Ishikawa (cell line): ENCODE results near the gene IMPA2.
A peak's percentile ranks its signal among the peaks of the same experiment; 100 is the strongest.

Experiments
- CEBPB ChIP-seq: IDR thresholded peaks from 2 replicates; pipeline ENCODE4 v1.6.1; 2012
- CREB1 ChIP-seq: IDR thresholded peaks from 2 replicates; pipeline ENCODE4 v1.6.1; 2012; ENCODE audit warnings: low read depth
- EGR1 ChIP-seq: IDR thresholded peaks from 2 replicates; pipeline ENCODE4 v1.6.1; 2012
- EP300 ChIP-seq: IDR thresholded peaks from 2 replicates; pipeline ENCODE4 v1.6.1; 2012; ENCODE audit warnings: borderline replicate concordance
- FOXM1 ChIP-seq: IDR thresholded peaks from 2 replicates; pipeline ENCODE4 v1.6.1; 2012; ENCODE audit warnings: low read depth, borderline replicate concordance
- NFIC ChIP-seq: IDR thresholded peaks from 2 replicates; pipeline ENCODE4 v1.6.1; 2012
- RAD21 ChIP-seq: IDR thresholded peaks from 2 replicates; pipeline ENCODE4 v1.6.1; 2012; ENCODE audit warnings: low read depth
- TAF1 ChIP-seq: IDR thresholded peaks from 2 replicates; pipeline ENCODE4 v1.6.1; 2012; ENCODE audit warnings: low read depth, mild to moderate bottlenecking
- TCF12 ChIP-seq: IDR thresholded peaks from 2 replicates; pipeline ENCODE4 v1.6.1; 2012; ENCODE audit warnings: low read depth
- TEAD4 ChIP-seq: IDR thresholded peaks from 2 replicates; pipeline ENCODE4 v1.6.1; 2012
- YY1 ChIP-seq: IDR thresholded peaks from 2 replicates; pipeline ENCODE4 v1.6.1; 2012; ENCODE audit warnings: low read depth
- ZBTB7A ChIP-seq: IDR thresholded peaks from 2 replicates; pipeline ENCODE4 v1.6.1; 2012; ENCODE audit warnings: low read depth
- TF ChIP-seq, protein P1 (sequence below): IDR thresholded peaks from 2 replicates; pipeline ENCODE4 v1.6.1; 2012
- TF ChIP-seq, protein P2 (sequence below): IDR thresholded peaks from 2 replicates; pipeline ENCODE4 v1.6.1; 2012
- TF ChIP-seq, protein P3 (sequence below): IDR thresholded peaks from 2 replicates; pipeline ENCODE4 v1.6.1; 2012; ENCODE audit warnings: low read depth, mild to moderate bottlenecking

IMPA2 gene

DNA sequence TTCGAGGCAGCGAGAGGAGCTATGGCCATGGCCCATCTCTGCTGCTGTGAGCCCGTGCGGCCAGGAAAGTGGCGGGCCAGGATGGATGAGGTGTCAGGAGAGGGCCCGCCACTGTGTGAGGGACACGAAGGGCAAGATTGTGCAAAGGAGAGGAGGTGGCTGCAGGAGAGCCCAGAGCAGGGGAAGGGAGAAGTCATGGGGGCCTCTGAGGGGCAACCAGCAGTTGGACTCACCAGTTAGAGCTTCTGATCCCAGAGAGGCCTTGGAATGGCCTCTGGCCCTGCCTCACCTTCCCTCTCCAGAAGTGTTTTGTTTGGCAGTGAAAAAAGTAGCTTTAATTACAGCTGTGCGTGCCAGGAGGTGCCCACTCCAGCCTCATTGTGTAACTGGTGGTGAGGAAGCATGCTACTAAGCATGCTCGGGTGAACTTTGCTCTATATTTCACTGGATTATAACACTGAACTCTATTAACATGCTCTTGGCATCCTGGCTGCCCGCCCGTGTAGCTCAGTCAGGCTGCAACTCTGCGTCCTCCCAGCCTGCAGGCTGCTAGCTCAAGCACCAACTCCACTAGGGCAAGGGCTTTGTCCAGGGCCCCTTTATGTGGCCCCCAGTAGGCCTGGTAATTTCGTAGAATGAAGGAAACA lies 34.2 kb downstream of the IMPA2 start:
- TF ChIP-seq CEBPB, result peak; percentile 82
- TF ChIP-seq, protein P1, sequence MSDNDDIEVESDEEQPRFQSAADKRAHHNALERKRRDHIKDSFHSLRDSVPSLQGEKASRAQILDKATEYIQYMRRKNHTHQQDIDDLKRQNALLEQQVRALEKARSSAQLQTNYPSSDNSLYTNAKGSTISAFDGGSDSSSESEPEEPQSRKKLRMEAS, result no peak; the same call in 1 of the 2 replicates
- TF ChIP-seq RAD21, result no peak; the same call in 1 of the 2 replicates
- TF ChIP-seq TEAD4, result peak; percentile 39; the same call in 1 of the 2 replicates
- TF ChIP-seq ZBTB7A, result no peak
- TF ChIP-seq, protein P2, sequence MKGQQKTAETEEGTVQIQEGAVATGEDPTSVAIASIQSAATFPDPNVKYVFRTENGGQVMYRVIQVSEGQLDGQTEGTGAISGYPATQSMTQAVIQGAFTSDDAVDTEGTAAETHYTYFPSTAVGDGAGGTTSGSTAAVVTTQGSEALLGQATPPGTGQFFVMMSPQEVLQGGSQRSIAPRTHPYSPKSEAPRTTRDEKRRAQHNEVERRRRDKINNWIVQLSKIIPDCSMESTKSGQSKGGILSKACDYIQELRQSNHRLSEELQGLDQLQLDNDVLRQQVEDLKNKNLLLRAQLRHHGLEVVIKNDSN, result no peak
- TF ChIP-seq CREB1, result no peak
- TF ChIP-seq TCF12, result peak; percentile 49; the same call in 1 of the 2 replicates
- no peak for TF ChIP-seq YY1
- peak; percentile 71; the same call in 1 of the 2 replicates for TF ChIP-seq EP300
- TF ChIP-seq, protein P3, sequence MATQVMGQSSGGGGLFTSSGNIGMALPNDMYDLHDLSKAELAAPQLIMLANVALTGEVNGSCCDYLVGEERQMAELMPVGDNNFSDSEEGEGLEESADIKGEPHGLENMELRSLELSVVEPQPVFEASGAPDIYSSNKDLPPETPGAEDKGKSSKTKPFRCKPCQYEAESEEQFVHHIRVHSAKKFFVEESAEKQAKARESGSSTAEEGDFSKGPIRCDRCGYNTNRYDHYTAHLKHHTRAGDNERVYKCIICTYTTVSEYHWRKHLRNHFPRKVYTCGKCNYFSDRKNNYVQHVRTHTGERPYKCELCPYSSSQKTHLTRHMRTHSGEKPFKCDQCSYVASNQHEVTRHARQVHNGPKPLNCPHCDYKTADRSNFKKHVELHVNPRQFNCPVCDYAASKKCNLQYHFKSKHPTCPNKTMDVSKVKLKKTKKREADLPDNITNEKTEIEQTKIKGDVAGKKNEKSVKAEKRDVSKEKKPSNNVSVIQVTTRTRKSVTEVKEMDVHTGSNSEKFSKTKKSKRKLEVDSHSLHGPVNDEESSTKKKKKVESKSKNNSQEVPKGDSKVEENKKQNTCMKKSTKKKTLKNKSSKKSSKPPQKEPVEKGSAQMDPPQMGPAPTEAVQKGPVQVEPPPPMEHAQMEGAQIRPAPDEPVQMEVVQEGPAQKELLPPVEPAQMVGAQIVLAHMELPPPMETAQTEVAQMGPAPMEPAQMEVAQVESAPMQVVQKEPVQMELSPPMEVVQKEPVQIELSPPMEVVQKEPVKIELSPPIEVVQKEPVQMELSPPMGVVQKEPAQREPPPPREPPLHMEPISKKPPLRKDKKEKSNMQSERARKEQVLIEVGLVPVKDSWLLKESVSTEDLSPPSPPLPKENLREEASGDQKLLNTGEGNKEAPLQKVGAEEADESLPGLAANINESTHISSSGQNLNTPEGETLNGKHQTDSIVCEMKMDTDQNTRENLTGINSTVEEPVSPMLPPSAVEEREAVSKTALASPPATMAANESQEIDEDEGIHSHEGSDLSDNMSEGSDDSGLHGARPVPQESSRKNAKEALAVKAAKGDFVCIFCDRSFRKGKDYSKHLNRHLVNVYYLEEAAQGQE, result no peak
- no peak for TF ChIP-seq FOXM1
- no peak for TF ChIP-seq EGR1
- TF ChIP-seq TAF1, result no peak
- peak; percentile 94 for TF ChIP-seq NFIC

DNA sequence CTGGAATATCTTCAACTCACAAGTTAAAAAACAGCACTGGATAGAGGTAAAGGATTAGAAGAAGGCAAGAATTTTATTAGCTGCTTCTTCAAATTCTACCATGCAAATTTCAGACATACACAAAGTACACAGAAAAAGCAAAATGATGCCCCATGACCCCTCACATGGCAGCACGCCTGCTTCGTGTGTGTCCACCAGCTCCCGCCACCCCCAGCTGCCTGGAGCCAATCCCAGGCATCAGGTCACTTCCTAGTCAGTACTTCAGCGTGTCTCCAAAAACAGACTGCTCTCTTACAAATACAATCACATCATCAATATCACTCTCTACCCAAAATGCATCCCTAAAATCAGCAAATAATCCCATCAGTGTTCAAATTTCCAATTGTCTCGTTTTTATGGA lies 35.8 kb downstream of the IMPA2 start:
- TF ChIP-seq CEBPB, result no peak
- TF ChIP-seq, protein P2, result no peak
- no peak for TF ChIP-seq EP300
- no peak for TF ChIP-seq FOXM1
- TF ChIP-seq, protein P1, result no peak
- TF ChIP-seq TAF1, result no peak
- TF ChIP-seq RAD21, result no peak
- no peak for TF ChIP-seq EGR1
- TF ChIP-seq CREB1, result no peak
- no peak for TF ChIP-seq ZBTB7A
- no peak for TF ChIP-seq YY1
- no peak for TF ChIP-seq TCF12
- no peak for TF ChIP-seq NFIC
- no peak for TF ChIP-seq TEAD4
- TF ChIP-seq, protein P3, result no peak

DNA sequence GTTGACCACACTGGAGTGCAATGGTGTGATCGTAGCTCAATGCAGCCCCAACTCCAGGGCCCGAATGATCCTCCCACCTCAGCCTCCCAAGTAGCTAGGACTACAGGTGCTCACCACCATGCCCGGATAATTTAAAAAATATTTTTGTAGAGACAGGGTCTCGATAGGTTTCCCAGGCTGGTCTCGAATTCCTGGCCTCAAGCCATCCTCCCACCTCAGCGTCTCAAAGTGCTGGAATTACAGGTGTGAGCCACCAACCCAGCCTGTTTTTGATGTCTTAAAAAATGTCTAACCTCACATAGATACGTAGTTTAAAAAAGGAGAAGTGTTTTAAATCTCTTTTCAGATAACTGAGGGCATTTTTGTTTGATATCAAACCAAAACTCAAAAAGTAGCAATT lies 37.6 kb downstream of the IMPA2 start:
- TF ChIP-seq TCF12, result no peak
- TF ChIP-seq EGR1, result no peak
- TF ChIP-seq, protein P2, result no peak
- no peak for TF ChIP-seq RAD21
- TF ChIP-seq NFIC, result no peak
- TF ChIP-seq CEBPB, result no peak
- TF ChIP-seq, protein P3, result no peak
- TF ChIP-seq, protein P1, result no peak
- no peak for TF ChIP-seq FOXM1
- no peak for TF ChIP-seq TAF1
- TF ChIP-seq EP300, result no peak
- TF ChIP-seq CREB1, result no peak
- no peak for TF ChIP-seq YY1
- TF ChIP-seq TEAD4, result no peak
- no peak for TF ChIP-seq ZBTB7A
